Measurements from ENCODE around the gene ANKRD22.

The ANKRD22 gene

GRCh38 chr10:88835096-88835909 lies 16.3 kb downstream of the ANKRD22 start:
- DNase-seq (ENCODE audit: low read depth in 3 of 3) = peak; percentile 74 to 77 (median 74)

GRCh38 chr10:88833723-88834122 lies 17.9 kb downstream of the ANKRD22 start:
- DNase-seq (ENCODE audit: low read depth in 3 of 3) = no peak

GRCh38 chr10:88833156-88833555 lies 18.5 kb downstream of the ANKRD22 start:
- no peak for DNase-seq (ENCODE audit: low read depth in 3 of 3)

GRCh38 chr10:88832376-88832775 lies 19.3 kb downstream of the ANKRD22 start:
- no peak for DNase-seq (ENCODE audit: low read depth in 3 of 3)

GRCh38 chr10:88831709-88832108 lies 19.9 kb downstream of the ANKRD22 start:
- no peak for DNase-seq (ENCODE audit: low read depth in 3 of 3)

- DNase-seq (ENCODE audit: low read depth in 3 of 3) = no peak
Measured at GRCh38 chr10:88830643-88831268, 20.9 kb downstream of the ANKRD22 start.

GRCh38 chr10:88828310-88828709 lies 23.3 kb downstream of the ANKRD22 start:
- no peak for DNase-seq (ENCODE audit: low read depth in 3 of 3)

GRCh38 chr10:88827671-88828070 lies 24.0 kb downstream of the ANKRD22 start:
- DNase-seq (ENCODE audit: low read depth in 3 of 3) = no peak

- no peak for DNase-seq (ENCODE audit: low read depth in 3 of 3)
Measured at GRCh38 chr10:88826388-88826787, 25.3 kb downstream of the ANKRD22 start.

GRCh38 chr10:88820748-88821401 lies 30.8 kb downstream of the ANKRD22 start:
- DNase-seq (ENCODE audit: low read depth in 3 of 3) = no peak

- DNase-seq (ENCODE audit: low read depth in 3 of 3) = no peak
Measured at GRCh38 chr10:88819290-88819689, 32.4 kb downstream of the ANKRD22 start.

- DNase-seq (ENCODE audit: low read depth in 3 of 3) = no peak
Measured at GRCh38 chr10:88813200-88813599, 38.4 kb downstream of the ANKRD22 start.

- no peak for DNase-seq (ENCODE audit: low read depth in 3 of 3)
Measured at GRCh38 chr10:88810196-88810961, 41.3 kb downstream of the ANKRD22 start.

- no peak for DNase-seq (ENCODE audit: low read depth in 3 of 3)
Measured at GRCh38 chr10:88809621-88810020, 42.0 kb downstream of the ANKRD22 start.

GRCh38 chr10:88805924-88806323 lies 45.7 kb downstream of the ANKRD22 start:
- no peak for DNase-seq (ENCODE audit: low read depth in 3 of 3)

- no peak for DNase-seq (ENCODE audit: low read depth in 3 of 3)
Measured at GRCh38 chr10:88805361-88805760, 46.3 kb downstream of the ANKRD22 start.

GRCh38 chr10:88804083-88804812 lies 47.4 kb downstream of the ANKRD22 start:
- no peak for DNase-seq (ENCODE audit: low read depth in 3 of 3)

- no peak for DNase-seq (ENCODE audit: low read depth in 3 of 3)
Measured at GRCh38 chr10:88803641-88804040, 48.0 kb downstream of the ANKRD22 start.

- no peak for DNase-seq (ENCODE audit: low read depth in 3 of 3)
Measured at GRCh38 chr10:88802523-88803285, 48.9 kb downstream of the ANKRD22 start, which contains the start of gene LIPM. TSS of gene LIPM (plus strand) at chr10:88802730. CDS start at chr10:88802897, 167 bp downstream.

Data from stimulated activated CD4-positive, alpha-beta T cell treated with anti-CD3 and anti-CD28 coated beads, TNF-alpha, amount 100 ng/mL, for 48 hours (primary cell).